Muscle of arm (tissue), 12 donors: ENCODE data around the gene NT5DC1. TPM values are rescaled to one million over a fixed set of nuclear protein-coding genes. Genes with fewer than 3 reads are reported as not detected.

Experiments
- DNase-seq: peaks from one replicate; pipeline ENCODE4 v3.0.0-alpha.2; 2013
- polyA plus RNA-seq, 12 donors: library from polyadenylated mRNA; unstranded; fragments of 120-200 nt; gene quantifications; one replicate each; pipeline ENCODE4 v1.2.1, GENCODE V29; 2013; ENCODE audit not compliant: insufficient read length in 12 of 12

NT5DC1 gene
- polyA plus RNA-seq, 12 donors: 16.8 to 26.0 (median 22.2) TPM; not detected in 1

DNA sequence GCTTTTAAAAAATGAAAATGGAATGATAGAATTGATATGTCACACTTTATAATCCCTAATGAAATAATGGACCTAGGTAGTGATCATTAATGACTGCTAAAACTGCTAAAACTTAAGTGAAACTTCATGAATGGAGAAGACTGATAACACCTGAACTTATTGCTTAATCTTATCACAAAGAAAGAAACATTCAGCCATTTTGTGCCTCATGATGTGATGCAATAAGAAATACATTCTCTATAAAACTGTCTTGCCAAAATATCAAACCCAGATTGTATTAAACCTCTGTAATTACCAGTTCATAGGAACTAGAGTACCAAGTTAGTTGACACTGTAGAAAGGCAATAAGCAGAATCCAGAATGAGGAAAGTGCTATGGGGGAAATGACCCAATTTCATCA, 79.7 kb downstream of the NT5DC1 start:
- DNase-seq: no peak

DNA sequence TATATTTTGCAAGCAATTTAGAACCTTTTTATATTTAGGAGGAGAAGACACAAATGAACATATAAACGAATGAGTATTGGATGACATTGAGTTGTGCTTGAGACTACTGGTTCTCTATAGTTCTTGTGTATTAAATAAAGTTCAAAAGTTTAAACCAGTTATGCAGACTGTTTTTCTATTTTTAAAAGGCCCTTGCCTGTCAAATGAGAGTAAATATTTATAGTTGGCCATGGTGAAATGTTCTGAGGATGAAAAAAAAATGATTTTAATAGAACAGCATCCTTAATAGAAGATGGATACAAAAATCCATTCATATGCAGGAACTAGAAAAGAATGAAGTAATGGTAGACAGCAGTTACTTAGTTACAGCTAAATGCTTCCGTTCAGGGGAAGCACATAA, 88.8 kb downstream of the NT5DC1 start:
- no peak for DNase-seq

DNA sequence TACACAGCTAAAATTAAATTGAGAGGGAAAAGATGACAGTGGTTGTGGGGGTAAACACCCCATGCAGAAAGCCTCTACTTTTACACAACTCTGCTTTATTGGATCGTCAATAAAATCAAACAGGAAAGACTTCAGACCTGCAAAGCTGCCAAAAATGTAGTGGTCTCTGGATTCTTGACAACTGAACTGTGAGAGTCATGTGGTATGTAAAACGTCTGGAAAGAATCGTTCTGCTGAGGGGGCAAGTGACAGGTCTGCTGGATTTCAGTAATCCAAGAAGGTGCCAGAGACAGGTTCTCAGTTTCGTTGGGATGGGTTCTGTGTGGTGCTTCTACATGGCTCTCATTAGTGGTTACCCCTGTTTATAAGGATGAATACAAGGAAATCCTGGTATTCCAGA, 89.9 kb downstream of the NT5DC1 start:
- DNase-seq: no peak

DNA sequence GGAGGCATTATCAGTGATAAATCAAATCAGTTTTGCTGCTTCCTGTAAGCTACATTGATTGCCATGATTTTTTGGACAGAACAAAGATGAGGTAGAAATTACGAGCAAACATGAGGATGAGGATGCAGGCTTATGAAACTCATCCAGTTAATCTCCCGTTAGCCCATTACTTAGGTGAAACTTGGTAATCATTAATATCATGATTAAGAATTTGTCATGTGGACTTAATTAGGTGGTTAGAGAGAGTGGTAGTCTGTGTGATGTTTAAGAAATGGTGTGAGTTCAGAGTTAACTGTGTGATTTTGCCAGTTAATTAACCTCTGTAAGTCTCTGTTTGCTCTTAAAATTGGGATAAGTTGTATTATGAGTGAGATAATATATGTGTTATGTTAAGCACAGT, 91.2 kb downstream of the NT5DC1 start:
- DNase-seq: no peak

DNA sequence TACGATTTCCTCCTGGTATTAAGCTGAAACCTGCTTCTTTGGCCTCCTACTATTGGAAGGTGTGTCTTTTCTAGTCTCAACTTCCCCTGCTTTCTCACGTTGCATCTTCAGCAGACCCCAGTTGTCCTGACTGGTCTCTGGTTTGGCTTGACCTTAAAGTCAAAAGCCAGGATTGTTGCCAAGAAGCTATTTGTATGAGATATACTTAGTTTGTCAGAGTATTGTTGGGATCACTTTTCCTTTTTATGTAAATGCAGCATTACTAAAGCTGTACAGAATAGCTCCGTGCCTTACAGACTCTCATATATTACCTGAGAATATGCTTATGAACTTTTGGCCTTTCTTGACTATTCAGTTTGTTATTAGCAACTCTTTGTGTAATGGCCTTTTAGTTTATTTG, 92.1 kb downstream of the NT5DC1 start:
- no peak for DNase-seq

DNA sequence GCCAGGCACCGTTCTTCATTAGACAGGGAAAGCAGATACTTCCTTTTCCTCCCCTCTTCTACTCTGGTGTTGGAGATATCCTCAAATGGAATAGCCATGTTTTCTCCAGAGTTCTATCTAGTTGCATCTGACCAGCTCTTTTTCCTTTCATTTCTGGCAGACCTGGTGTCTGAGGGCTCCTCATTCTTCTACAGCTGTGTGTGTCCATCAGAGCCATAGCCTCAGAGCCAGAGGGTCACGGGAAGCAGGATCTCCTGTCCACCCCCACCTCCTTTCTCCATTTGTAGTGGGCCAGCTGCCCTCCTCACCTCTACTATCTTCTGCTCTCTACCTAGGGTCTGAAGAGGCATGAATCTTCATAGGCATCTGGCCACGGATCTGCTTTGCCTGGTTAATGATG, 96.2 kb downstream of the NT5DC1 start:
- DNase-seq: no peak

DNA sequence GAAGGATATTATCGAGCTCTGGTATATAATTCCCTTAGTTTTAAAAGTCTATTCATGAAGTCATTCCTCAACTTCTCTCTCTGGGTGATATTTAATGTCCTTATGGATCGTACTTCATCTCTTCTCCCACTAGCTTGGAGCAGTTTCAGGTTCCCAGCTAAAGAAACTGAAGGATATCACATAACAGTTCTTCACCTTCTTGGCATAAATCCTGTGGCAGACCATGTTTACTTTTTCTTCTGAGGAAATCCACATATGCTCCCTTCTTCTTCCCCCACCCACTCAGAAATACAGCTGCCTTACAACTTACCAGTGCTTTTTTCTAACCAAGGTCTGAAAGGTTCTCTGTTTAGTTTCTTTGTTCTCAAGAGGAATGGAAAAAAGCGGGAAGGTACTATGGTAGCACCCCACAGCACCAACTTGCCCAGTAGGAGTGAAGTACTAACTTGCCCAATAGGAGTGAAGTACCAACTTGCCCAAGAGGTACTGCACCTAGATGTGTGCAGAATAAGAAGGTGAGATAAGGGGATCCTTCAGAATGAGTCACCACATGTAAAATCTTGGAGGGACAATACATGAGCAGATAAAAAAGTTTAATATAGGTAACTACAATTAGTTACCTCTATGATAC, 100.1 kb downstream of the NT5DC1 start:
- DNase-seq: no peak

DNA sequence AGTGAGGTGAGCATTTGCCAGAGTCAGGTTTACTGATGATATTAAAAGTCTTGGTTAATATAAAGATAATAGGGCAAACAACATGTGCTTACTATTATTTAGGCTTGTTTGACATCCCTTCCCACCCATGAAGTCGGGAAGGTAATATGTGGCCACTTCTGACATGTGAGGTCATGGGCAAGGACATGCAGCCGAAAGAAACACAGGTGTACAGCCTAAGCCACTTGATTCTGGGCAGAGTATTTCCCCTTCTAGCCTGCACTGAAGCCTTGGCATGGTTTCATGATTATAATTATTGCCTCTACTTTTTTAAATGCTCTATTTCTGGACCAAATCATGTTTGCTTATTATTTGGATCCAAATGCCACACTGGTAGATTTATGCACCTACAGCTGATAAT, 100.9 kb downstream of the NT5DC1 start:
- no peak for DNase-seq

DNA sequence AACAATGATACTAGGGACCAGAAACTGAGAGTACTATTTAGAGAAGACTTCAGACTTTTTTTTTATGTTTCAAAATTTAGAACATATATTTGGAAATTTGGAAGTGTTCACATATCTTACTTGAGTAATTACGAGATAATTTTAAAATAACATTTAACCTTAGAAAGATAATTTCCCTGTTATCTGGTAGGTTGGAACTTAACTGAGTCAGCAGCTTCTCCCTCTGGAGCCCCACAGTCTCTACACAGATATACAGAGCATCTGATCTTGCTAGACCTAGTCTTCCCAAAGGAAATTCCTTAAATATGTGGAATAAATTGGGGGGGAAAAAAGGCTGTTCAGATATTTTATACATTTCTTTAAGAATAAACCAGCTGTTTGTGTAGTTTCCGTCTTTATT, 104.6 kb downstream of the NT5DC1 start:
- DNase-seq: no peak

DNA sequence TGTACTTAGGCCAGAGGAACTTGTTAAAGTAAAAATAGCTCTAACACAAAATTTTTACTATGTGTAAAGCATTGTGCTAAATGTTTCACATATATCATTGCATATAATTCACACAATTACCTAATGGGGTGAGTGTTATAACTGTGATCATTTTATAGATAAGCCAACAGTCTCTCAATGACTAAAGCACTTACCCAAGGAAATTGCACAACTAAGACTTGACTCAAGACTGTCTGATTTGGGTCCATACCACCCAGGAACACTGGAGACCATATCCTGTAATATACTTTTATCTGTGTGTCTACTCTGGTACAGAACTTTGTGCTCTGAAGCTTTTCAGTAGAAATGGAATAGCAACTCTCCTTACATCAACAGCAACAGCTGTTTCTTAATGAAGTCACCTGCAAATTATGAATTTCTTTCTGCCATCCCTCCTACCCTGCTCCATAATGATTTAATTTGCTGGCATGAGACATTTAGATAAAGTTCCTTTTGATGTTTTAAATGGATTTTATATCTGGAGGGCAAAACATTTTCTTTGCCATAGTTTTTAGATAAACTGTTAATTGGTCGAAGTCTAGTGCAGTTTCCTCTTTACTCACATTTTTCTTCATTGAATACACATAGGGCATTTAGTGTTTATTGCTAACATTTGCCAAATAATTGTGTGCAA, 105.7 kb downstream of the NT5DC1 start:
- no peak for DNase-seq

DNA sequence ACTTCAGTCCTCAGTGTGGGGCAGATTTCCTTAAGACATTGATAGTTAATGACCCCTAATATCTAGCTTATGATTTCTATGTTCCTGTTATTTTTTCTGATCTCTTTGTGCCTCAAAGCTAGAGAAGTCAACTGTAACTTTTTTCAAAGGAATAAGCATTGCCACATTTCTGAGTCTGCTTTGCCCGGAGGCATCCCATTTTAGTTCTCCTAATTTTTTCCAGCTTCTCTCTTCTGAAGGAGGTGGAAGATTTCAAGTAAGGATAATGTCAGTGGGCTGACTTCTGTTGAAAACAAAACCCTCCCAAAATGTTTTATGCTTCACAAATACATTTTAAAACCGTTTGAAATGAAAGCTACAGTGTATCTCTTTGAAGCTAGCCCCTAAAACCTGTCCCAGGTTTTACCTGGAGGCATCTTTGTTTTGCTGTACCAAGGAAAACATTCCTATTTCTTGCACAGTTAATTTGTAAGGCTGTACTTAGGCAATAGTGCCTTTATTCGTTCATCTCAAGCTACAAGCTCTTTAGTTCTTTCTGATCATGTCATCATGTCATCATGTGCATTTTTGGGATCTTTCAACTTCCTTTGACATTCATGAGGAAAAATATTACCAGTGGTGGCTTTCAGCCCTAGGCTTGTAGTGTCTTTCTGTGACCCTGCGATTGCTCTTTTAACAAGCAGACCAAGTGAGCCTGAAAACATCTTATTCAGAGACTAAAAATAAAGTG, 107.6 kb downstream of the NT5DC1 start:
- DNase-seq: no peak

DNA sequence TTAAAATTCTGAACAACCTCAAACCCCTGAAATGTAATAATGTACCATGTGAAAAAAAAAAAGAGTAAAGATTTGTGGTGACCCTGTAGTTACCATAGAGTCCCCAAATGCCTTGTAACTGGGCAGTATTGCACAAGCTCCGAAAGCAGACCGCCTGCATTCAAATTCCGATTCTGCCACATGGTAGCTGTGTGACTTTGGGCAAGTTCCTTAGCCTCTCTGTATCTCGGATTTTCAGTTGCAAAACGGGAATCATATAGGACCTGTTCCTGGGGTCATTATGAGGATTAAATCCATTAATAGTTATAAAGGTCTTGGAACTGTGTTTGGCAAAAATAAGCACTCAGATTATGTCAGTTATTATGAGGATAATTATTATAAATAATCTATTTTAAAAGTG, 109.7 kb downstream of the NT5DC1 start:
- no peak for DNase-seq

DNA sequence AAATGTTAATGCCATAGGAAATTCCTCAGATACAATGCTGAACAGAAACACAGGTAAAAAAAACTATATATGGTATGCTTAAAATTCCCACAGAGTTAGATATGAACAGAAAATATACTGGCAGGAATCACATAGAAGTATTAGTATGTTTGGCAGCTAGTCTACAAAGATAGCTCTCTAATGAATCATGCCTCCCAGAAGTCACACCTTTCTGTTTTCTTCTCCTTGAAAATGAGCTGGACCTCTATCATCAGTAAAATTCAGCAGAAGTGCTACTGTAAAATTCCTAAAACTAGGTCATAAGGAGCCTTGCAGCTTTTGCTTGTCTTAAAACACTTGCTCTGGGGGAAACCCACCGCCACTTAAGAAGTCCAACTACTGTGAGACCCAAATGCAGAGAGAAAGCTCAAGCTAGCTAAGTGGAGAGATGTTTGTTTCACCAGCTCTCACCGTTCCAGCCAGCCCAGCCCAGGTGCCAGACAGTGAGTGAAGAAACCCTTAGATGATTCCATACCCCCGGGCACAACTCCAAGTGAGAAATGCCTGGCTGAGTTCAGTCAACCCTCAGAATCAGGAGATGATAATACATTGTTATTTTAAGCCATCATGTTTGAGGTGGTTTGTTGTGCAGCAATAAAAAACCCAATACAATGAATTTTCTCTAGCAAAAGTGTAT, 110.2 kb downstream of the NT5DC1 start:
- DNase-seq: no peak

DNA sequence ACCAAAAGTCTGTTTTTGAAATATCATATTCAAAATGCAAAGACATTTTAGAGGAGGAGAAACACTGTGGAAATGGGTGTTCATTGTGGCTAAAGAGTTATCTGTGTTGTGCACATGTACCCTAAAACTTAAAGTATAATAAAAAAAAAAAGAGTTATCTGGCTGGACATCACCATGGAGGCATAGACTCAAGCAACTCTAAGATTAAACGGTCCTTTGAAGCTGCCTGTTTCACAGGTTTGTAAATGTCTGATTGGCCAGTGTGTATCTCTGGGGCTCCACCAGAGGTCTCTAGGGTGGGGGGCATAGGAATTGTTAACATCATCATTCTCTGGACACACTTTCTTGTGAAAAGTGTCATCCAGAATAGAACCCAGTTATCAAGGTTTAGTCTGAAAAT, 114.0 kb downstream of the NT5DC1 start:
- no peak for DNase-seq

DNA sequence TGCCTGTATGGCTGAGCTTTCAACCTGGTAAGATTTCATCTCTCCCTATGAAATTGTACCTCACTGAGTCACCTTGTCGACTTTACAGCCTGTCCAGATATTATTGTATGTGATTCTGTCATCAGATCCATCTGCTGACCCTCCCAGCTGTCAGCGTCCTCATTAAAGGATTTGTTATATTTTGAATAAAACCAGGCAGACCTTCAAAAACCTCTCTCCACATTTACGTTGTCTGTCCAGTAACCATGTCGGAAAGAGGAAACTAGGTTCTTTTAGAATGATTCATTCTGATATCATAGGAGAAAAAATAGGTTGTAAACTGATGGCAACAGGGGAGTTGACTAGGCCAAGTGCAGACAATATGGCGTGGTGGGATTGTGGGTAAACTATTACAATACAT, 114.8 kb downstream of the NT5DC1 start:
- DNase-seq: no peak

DNA sequence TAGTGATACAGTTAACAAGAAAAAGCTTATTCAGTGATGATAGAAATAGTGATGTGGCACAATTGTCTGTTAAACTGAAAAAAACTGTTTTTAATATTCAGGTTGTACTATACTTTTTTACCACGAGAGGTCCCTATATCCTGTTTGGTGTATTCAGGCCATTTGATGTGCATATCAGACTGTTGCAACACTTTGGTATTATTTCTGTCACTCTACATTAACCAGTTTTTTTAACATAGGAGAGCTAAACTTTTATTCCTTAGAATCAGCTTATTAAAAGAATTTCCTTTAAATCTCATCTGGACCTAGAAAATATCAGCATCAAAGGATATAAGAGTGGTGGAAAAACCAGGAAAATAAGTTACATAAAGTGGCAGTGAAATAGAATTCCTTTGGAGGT, 116.4 kb downstream of the NT5DC1 start:
- peak; percentile 22 for DNase-seq

DNA sequence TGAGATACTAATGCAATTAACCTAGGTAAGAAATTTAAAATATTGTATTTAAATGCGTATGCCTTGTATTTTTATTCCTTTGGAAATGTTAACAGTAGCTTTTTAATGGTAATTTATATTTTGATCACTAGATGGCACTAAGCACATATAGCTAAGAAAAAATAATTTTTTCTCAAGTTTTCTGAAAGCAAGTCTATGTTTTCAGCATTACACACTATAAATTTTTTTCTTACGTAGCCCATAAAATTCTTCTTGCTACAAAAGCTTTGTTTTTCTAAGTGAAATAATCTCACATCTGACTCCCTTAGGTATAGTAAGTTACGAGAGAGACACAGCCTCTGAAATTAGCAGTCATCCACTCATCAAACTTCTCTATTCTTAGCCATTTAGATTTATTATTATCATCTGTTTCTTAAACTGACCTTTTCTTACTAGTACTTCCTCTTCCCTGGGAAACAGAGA, 117.5 kb downstream of the NT5DC1 start:
- no peak for DNase-seq

DNA sequence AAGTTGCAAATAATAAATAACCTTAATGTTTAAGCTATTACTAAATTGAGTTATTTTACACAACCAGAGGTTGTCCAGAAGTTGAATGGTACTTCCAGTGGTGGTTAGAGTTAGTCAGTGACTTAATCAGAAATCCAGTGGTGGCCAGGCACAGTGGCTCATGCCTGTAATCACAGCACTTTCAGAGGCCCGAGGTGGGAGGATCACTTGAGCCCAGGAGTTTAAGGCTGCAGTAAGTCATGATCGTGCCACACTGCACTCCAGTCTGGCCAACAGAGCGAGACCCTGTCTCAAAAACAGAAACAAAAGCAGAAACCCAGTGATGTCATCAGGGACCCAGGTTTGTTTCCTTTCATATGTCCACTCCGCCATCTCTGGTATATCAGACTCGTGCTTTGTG, 118.2 kb downstream of the NT5DC1 start:
- DNase-seq: no peak

DNA sequence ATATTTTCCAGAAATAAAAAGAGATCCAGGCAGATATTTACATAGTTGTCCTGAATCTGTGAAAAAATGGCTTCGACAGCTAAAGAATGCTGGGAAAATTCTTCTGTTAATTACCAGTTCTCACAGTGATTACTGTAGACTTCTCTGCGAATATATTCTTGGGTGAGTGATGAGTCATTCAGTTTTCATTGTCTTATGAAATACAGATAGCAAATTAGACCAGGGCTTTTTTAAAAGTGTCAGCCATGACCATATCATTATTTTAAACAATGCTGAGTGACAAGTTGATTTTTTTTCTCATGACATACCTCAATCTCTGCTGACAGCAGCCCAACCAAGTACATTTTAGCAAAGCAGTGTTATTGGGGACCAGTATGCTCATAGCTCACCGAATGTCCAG, 120.4 kb downstream of the NT5DC1 start:
- no peak for DNase-seq

DNA sequence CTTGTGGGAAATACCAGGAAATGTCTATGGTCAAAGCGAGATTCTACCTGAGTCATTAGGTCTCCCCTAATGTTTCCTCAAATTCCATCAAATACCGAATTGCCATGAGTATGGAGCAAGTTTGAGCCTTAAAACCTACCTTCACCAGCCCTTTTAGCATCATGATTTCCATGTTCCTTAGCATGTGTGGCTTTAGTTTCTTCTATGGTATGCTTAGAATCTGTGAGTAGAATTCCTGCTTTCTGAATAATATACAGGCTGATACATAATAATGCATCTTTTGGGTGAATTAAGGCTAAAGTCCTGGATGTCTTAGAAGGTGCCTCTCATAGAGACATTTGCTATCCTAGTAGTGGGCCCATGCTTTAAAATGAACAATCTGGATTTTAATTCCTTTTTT, 121.3 kb downstream of the NT5DC1 start:
- DNase-seq: no peak

DNA sequence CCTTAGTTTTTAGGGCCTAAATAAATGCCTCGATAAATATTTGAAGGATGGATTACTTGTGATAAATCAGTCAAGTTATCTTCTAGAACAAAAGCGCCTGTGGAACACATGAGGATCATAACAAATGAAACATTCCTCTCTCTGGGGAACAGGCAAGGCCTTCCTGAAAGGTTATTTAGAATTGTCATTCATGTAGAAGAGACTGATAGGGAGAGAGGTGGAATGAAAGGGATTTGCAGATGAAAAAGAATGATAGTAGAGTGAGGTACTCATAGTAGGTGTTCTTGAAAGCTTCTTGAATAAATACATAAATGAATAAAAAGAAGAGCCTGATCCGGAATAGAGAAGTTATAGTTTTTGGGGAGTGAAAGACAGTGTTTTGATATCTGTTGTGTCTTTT, 122.7 kb downstream of the NT5DC1 start:
- DNase-seq: no peak

DNA sequence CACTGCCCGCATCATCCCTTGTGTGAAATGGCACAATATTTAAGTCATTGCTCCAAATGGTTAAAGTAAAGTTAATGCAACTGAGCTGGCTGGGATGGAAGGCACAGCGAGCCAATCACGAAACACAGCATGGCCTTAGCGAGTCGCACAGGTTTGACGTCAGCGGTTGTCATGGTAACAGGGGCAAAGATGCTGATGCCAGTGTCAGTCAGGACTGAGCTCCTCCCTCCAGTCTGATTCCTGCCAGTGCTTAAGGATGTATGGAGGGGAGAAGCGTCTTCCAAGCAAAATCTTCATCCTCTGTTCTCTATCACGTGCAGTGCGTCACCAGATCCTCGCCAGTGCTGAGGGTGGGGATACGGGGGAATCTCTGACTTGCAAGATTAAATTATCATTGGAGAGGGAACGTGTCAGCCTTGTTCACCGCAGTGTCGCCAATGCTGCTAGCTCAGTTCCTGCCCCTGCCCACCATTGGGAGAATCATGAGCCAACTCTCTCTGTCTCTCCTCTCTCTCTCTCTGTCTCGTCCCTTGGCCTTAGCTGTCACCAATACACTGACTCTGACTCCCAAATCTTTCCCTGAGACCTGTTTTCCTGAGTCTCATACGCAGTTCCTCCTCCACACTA, 128.7 kb downstream of the NT5DC1 start:
- peak; percentile 92 for DNase-seq
